ENCODE measurements around the gene KRR1. TPM values are rescaled to one million over a fixed set of nuclear protein-coding genes. Genes with fewer than 3 reads are reported as not detected.

KRR1 gene
- total RNA-seq, 1 donor from 2014 or later = 53.2 TPM

DNA sequence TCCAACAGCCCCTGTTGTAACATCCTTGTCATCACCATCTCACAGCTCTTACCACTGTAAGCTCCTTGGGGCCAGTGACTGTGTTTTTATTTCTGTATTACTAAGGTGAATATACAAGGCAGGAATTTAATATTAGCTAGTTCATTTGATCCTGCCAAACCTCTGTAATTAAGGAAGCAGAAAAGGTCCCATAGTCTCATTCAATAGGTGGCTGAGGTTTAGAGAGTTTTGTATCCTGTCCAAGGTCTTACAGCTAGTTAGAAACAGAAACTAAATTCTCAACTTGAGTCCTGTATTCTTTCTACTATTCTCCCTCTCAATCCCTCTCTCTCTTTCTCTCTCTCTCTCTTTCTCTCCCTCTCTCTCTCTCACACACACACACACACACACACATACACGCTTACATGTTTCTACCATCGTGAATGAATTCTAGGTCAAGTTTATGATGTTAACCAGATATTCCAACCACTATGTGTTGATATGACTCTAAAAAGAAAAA is 31.4 kb downstream of the KRR1 start:
- Mint-ChIP-seq H3K27me3 (ENCODE audit: unreplicated experiment) (peaks cover 1% of the 10 kb centered on the region), H3K9me3 (ENCODE audit: unreplicated experiment) (no peaks in the 10 kb centered on the region), H3K36me3 (ENCODE audit: low read depth, unreplicated experiment) (no peaks in the 10 kb centered on the region), H3K27ac (ENCODE audit: unreplicated experiment) (no peak overlapping the region), H3K4me3 (ENCODE audit: unreplicated experiment) (no peak overlapping the region), H3K4me1 (ENCODE audit: unreplicated experiment) (no peaks in the 10 kb centered on the region)
- no peak for DNase-seq (ENCODE audit: low spot score)
- TF ChIP-seq CTCF (IDR thresholded peaks at IDR 0.05; ENCODE audit: unreplicated experiment) = no peak

DNA sequence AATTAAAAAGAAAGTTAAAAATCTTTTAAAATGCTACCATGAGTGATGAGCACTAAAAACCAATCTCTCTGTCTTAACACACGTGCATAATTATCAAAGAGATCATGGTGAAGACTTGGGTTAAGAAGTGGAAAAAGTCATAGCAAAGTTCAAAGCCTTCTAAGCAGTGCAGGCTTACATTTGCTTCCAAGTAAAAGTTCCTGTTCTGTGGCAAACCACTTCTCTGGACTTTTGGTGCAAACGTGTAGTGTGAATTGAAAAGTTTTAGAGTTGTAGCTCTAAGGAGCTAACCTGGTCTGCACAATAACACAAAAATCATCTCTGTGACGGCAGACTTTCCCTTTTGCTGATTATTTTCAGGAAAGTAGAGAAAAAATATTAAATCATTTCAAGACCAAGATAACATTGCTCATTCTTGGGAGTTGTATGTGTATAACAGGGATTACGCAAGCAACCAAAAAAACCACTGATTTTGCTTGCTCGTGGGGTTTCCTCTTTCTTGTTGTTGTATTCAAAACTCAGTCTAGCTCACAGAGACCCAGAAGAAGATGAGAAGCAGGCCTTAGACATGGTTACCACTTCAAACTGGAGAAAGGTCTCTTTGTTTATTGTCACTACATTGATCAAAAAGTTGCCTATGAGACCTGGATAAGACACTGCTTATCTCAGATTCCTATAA is 33.2 kb downstream of the KRR1 start:
- no peaks in the 10 kb centered on the region for H3K4me1 Mint-ChIP-seq (ENCODE audit: unreplicated experiment)
- H3K4me3 Mint-ChIP-seq (ENCODE audit: unreplicated experiment) = no peak overlapping the region
- no peak for DNase-seq (ENCODE audit: low spot score)
- H3K36me3 Mint-ChIP-seq (ENCODE audit: low read depth, unreplicated experiment) = no peaks in the 10 kb centered on the region
- peaks cover 1% of the 10 kb centered on the region for H3K27me3 Mint-ChIP-seq (ENCODE audit: unreplicated experiment)
- H3K9me3 Mint-ChIP-seq (ENCODE audit: unreplicated experiment) = no peaks in the 10 kb centered on the region
- TF ChIP-seq CTCF (IDR thresholded peaks at IDR 0.05; ENCODE audit: unreplicated experiment) = no peak
- H3K27ac Mint-ChIP-seq (ENCODE audit: unreplicated experiment) = no peak overlapping the region

- no peaks in the 10 kb centered on the region for H3K36me3 Mint-ChIP-seq (ENCODE audit: low read depth, unreplicated experiment)
- no peak overlapping the region for H3K4me3 Mint-ChIP-seq (ENCODE audit: unreplicated experiment)
- TF ChIP-seq CTCF (IDR thresholded peaks at IDR 0.05; ENCODE audit: unreplicated experiment) = no peak
- H3K4me1 Mint-ChIP-seq (ENCODE audit: unreplicated experiment) = no peaks in the 10 kb centered on the region
- no peak for DNase-seq (ENCODE audit: low spot score)
- no peak overlapping the region for H3K27ac Mint-ChIP-seq (ENCODE audit: unreplicated experiment)
- H3K27me3 Mint-ChIP-seq (ENCODE audit: unreplicated experiment) = peaks cover 1% of the 10 kb centered on the region
- no peaks in the 10 kb centered on the region for H3K9me3 Mint-ChIP-seq (ENCODE audit: unreplicated experiment)
These were observed 34.3 kb downstream of the KRR1 start for GRCh38 chr12:75477137-75477536.

- H3K27ac Mint-ChIP-seq (ENCODE audit: unreplicated experiment) = no peak overlapping the region
- no peaks in the 10 kb centered on the region for H3K4me1 Mint-ChIP-seq (ENCODE audit: unreplicated experiment)
- no peak for DNase-seq (ENCODE audit: low spot score)
- no peak for TF ChIP-seq CTCF (IDR thresholded peaks at IDR 0.05; ENCODE audit: unreplicated experiment)
- H3K36me3 Mint-ChIP-seq (ENCODE audit: low read depth, unreplicated experiment) = no peaks in the 10 kb centered on the region
- H3K9me3 Mint-ChIP-seq (ENCODE audit: unreplicated experiment) = no peaks in the 10 kb centered on the region
- peaks cover 1% of the 10 kb centered on the region for H3K27me3 Mint-ChIP-seq (ENCODE audit: unreplicated experiment)
- H3K4me3 Mint-ChIP-seq (ENCODE audit: unreplicated experiment) = no peak overlapping the region
These were observed 35.3 kb downstream of the KRR1 start for GRCh38 chr12:75476071-75476470.

DNA sequence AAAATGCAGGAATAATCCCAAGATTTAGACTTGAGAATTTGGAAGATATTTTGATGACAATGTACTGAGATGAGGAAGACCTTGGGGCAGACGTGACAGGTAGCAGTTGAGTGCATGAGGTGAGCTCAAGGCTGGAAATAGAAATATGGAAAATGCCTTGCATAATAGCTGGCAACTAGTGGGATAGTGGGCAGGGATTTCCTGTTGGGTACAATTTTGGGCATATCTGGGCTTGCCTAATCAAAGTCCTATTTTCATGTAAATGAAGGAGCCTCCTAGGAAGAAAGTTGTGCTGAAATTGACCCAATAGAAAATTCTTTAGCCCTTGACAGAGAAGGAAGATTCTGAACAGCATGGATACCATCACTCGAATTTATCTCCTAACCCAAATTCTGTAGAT is 37.3 kb downstream of the KRR1 start:
- Mint-ChIP-seq H3K27ac (ENCODE audit: unreplicated experiment) (no peak overlapping the region), H3K36me3 (ENCODE audit: low read depth, unreplicated experiment) (no peaks in the 10 kb centered on the region), H3K9me3 (ENCODE audit: unreplicated experiment) (no peaks in the 10 kb centered on the region), H3K4me3 (ENCODE audit: unreplicated experiment) (no peak overlapping the region), H3K27me3 (ENCODE audit: unreplicated experiment) (peaks cover 2% of the 10 kb centered on the region), H3K4me1 (ENCODE audit: unreplicated experiment) (no peaks in the 10 kb centered on the region)
- no peak for TF ChIP-seq CTCF (IDR thresholded peaks at IDR 0.05; ENCODE audit: unreplicated experiment)
- no peak for DNase-seq (ENCODE audit: low spot score)

All from endothelial cell (in vitro differentiated cells).